NCI-H460 (cell line): ENCODE results near the gene TKTL1. TPM values are rescaled to one million over a fixed set of nuclear protein-coding genes. Genes with fewer than 3 reads are reported as not detected.

Experiments used
- DNase-seq: peaks from one replicate; pipeline ENCODE4 v3.0.0-alpha.2; 2016; ENCODE audit warnings: low read depth; ENCODE audit errors: extremely low read depth
- total RNA-seq: library from RNA; depleted of rRNA; stranded (reverse); fragments of >200 nt; shearing (Covaris generic); gene quantifications from 2 replicates; pipeline ENCODE4 v1.2.3, GENCODE V29; 2014

Gene TKTL1
- total RNA-seq, 1 experiment from 2014 or later, result not detected

GRCh38 chrX:154309041-154309775 is 13.6 kb downstream of the TKTL1 start:
- no peak for DNase-seq

GRCh38 chrX:154310616-154311536 is 15.3 kb downstream of the TKTL1 start:
- no peak for DNase-seq

- DNase-seq, result no peak
Measured at GRCh38 chrX:154312116-154312515, 16.5 kb downstream of the TKTL1 start.

- no peak for DNase-seq
Measured at GRCh38 chrX:154313147-154313546, 17.6 kb downstream of the TKTL1 start.

- DNase-seq, result no peak
Measured at GRCh38 chrX:154315416-154315815, 19.8 kb downstream of the TKTL1 start.

GRCh38 chrX:154317391-154317995 is 21.9 kb downstream of the TKTL1 start:
- DNase-seq, result no peak

- no peak for DNase-seq
Measured at GRCh38 chrX:154320406-154320805, 24.8 kb downstream of the TKTL1 start.

- DNase-seq, result no peak
Measured at GRCh38 chrX:154321152-154321551, 25.6 kb downstream of the TKTL1 start.

GRCh38 chrX:154321594-154321993 is 26.0 kb downstream of the TKTL1 start:
- peak; percentile 25 for DNase-seq

GRCh38 chrX:154322890-154323289 is 27.3 kb downstream of the TKTL1 start:
- no peak for DNase-seq

- no peak for DNase-seq
Measured at GRCh38 chrX:154323537-154323936, 27.9 kb downstream of the TKTL1 start.

GRCh38 chrX:154325541-154325940 is 29.9 kb downstream of the TKTL1 start:
- no peak for DNase-seq

GRCh38 chrX:154327038-154327820 is 31.6 kb downstream of the TKTL1 start:
- DNase-seq, result no peak

GRCh38 chrX:154328646-154329045 is 33.1 kb downstream of the TKTL1 start:
- no peak for DNase-seq

GRCh38 chrX:154329294-154329693 is 33.7 kb downstream of the TKTL1 start:
- no peak for DNase-seq

GRCh38 chrX:154332561-154332960 is 37.0 kb downstream of the TKTL1 start:
- no peak for DNase-seq

GRCh38 chrX:154333116-154333515 is 37.5 kb downstream of the TKTL1 start:
- no peak for DNase-seq

- no peak for DNase-seq
Measured at GRCh38 chrX:154333837-154334271, 38.3 kb downstream of the TKTL1 start.

GRCh38 chrX:154334496-154334895 is 38.9 kb downstream of the TKTL1 start:
- no peak for DNase-seq
